ENCODE results near the gene ADAM15.

The ADAM15 gene

GRCh38 chr1:155032886-155033285 lies 18.2 kb upstream of the ADAM15 start:
- no peak for DNase-seq (ENCODE audit: low read depth in 2 of 2)

- DNase-seq (ENCODE audit: low read depth in 2 of 2) = no peak
Observed at GRCh38 chr1:155033524-155033923, 17.6 kb upstream of the ADAM15 start, which contains the start of the genes DCST1 and DCST2. TSS of gene DCST1 (plus strand) at chr1:155033824. CDS start at chr1:155034037, 213 bp downstream. TSS of gene DCST2 (minus strand) at chr1:155033781. CDS start at chr1:155033701, 80 bp downstream.

- no peak for DNase-seq (ENCODE audit: low read depth in 2 of 2)
Observed at GRCh38 chr1:155034318-155035208, 16.6 kb upstream of the ADAM15 start.

DNA sequence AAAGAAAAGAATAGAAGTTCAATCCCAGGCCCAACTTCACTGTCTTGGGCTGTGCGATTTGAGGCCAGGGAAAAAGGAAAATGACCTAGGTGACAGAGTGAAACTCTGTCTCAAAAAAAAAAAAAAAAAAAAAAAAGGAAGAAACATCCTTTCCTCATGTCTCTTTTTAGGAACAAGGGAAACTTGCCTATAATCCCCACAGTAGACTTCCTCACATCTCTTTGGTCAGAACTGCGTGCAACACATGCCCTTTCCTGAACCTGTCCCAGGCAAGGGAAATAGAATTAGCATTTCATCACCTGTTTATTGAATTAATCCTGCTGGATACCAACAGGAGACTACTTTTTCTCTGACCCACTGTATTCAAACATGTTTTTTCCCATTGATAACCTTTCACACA lies 15.2 kb upstream of the ADAM15 start:
- DNase-seq (ENCODE audit: low read depth in 2 of 2) = no peak

DNA sequence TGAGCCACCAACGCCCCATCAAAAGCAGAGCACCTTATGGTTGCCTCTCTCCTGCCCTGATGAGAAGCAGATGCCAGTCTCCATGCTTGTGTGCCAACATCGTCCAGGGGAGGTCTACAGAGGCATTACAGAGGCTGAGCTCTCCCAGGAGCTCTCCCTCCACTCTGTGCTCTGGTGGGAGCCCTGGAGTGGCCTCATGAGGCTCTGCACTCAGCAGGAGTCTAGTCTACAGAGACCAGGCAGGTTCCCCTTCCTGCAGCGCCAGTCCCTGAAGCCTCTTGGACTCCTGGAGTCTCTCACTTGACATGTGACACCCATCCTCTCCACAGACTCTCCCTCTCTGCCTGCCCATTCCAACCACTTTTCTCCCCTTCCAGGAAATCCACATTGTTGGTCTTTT lies 14.1 kb upstream of the ADAM15 start:
- no peak for DNase-seq (ENCODE audit: low read depth in 2 of 2)

DNA sequence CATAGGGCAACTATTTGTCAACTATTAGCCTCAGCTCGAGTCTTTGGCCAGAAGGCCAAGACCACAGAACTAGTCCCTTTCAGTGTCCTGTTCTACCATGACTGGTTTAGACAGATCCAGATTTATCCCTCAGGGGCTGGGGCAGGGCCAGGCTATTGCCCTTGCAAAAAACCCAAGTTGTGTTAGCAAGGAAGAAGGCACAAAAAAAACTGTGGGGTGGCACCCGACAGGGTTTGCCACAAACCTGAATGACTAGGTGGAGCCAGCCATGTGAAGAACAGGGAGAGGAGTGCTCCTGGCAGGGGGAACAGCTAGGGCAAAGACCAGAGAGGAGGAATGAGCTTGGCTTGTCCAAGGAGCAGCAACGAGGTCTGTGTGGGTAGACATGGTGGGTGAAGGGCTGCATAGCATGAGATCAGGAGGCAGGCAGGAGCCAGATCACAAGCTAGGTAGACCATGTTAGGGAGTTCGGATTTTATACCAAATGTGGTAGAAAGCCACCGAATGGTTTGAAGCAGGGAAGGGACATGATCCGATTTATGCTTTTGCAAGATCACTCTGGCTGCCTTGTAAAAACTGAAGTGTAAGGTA lies 13.2 kb upstream of the ADAM15 start:
- no peak for DNase-seq (ENCODE audit: low read depth in 2 of 2)

GRCh38 chr1:155038602-155039307 lies 12.4 kb upstream of the ADAM15 start:
- DNase-seq (ENCODE audit: low read depth in 2 of 2) = no peak

- no peak for DNase-seq (ENCODE audit: low read depth in 2 of 2)
Observed at GRCh38 chr1:155039308-155039669, 11.8 kb upstream of the ADAM15 start.

- DNase-seq (ENCODE audit: low read depth in 2 of 2) = no peak
Observed at GRCh38 chr1:155040358-155041093, 10.6 kb upstream of the ADAM15 start.

DNA sequence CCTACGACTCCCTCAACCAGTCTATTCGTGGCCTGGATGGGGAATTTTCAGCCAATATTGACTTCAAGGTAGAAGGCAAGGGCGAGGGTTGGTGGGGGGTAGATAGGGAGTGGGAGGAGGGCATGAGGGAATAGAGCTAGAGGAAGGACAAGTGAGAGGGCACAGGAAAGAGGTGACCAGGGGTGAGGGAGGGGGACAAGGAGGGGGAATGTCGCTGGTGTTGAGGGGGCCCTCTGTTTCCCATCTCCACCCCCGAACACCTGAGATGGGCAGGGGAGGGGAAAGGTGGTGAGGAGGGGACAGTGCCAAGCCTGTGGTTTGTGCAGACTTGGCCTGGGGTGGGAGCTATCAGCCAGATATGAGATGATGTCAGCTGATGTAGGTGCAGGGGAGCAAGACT lies 8.3 kb upstream of the ADAM15 start:
- DNase-seq (ENCODE audit: low read depth in 2 of 2) = no peak

- DNase-seq (ENCODE audit: low read depth in 2 of 2) = no peak
Observed at GRCh38 chr1:155043301-155043702, 7.8 kb upstream of the ADAM15 start.

DNA sequence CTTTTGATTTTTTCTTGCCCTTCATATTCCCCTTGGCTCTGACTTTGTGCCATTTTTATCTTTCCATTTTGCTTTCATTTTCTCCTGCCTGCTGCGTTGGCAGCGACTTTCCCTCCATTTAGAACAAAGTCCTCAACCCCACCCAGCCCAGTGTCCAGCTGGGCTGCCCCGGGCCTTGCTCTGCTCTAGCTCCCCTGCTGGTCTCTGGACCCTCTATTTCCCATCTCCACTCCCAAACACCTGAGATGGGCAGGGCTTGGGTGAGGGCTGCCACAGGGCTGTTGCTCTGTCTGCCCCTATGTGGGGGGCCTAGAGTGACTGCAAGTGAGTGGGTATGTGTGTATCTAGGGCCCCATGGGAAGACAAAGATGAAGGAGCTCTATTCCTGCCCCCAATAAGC lies 7.3 kb upstream of the ADAM15 start:
- no peak for DNase-seq (ENCODE audit: low read depth in 2 of 2)

DNA sequence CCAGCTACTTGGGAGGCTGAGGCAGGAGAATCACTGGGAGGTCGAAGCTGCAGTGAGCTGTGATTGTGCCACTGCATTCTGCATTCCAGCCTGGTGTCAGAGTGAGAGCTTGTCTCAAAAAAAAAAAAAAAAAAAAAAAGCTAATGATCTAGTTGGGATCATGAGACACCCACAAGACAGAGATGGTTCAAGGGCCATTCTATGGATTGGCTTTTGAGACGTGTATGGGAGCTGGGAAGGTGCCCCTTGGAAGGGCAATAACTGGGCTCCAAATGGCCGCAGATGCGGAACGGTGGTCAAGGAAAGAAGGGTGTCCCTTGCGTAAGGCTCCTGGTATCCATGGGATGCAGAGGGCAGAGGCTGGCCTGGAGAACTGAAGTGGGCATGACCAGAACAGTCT lies 6.8 kb upstream of the ADAM15 start:
- DNase-seq (ENCODE audit: low read depth in 2 of 2) = no peak

- DNase-seq (ENCODE audit: low read depth in 2 of 2) = no peak
Observed at GRCh38 chr1:155044812-155045657, 6.1 kb upstream of the ADAM15 start.

- DNase-seq (ENCODE audit: low read depth in 2 of 2) = no peak
Observed at GRCh38 chr1:155048449-155049334, 2.4 kb upstream of the ADAM15 start.

DNA sequence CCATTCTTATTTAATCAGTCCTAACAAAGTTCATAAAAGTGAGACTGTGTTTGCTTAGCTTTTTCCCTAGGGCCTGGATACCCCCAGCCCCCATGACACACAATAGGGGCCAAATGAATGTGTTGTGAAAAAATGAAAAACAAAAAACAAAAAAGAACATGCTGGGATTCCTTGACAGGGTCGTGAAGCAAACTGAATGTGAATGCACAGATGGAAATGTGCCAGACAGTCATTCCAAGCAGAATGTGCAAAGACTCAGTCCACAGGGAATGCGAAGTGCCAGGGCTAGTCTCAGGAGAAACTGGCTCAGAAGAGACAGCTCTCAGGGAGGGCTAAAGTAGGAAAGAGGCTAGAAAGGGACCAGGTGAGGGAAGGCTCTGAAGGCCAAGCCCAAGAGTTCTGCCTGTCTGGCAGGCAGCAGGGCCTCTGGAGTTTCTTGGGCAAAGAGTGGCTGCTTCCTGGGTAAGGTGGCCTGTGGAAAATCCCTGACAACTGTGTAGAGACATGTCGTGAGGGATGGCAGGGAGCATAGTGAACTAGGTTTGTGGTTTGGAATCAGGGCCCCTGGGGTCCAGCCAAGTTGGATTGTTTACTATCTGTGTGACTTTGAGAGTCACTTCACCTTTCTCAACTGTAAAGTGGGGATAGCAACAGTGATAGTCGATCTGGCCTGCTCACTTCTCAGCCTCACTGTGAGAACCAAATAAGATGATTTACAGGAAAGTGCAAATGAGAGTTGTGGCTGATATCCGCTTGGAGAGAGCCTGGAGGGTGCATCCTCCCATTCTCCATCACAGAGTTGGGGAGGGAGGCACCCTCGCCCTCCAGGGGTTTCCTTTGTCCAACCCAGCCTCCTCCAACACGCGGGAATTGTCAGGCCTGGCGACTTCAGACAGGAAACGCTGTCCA lies 1.2 kb upstream of the ADAM15 start:
- DNase-seq (ENCODE audit: low read depth in 2 of 2) = no peak

DNA sequence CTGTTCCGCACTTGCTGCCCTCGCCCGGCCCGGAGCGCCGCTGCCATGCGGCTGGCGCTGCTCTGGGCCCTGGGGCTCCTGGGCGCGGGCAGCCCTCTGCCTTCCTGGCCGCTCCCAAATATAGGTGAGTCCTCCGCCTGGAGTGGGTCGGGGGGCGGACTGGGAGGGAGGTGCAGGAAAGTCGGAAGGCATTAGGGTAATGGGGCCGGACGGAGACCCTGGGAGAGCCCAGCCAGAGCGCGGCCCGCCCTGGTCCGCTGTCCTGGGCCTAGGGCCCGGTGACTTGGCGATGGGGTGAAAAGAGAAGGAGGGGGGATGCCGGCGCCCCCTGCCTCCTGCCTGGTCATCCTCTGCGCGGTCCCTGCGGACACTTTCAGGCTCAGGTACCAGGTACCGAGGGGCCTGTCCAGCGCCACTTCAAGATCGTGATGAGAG lies 243 bp downstream of the ADAM15 start:
- no peak for DNase-seq (ENCODE audit: low read depth in 2 of 2)

DNA sequence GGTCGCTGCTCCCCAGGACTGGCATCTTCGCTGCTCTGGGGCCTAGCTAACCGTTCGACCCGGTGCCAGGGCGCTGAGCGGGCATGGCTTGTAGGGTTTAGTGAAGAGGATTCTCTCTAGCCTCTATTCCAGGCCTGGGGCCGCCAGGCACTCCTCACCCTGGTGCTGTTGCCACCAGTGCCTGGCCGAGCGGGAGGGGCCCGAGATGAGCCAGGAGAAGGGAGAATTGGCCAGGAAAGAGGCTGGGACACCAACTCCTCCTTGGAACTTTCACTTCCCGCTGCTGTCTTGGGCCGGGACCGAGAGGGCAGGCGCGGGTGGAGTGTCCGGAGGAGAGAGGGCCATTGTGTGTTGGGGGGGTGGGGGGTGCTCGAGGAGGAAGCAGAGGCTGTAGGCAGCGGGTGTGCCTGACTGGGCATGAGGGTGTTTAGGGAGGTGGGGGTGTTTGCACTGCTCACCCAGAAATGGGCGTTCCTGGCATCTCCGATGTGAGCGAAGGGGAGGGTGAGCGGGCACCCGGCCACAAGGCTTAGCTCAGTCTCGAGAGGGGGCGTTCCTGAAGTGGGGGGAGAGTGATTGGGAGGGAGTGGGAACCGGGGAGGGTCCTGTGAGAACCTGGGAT lies 772 bp downstream of the ADAM15 start:
- no peak for DNase-seq (ENCODE audit: low read depth in 2 of 2)
